GM21447 (cell line): ENCODE results near the gene OR6C75.
"Not testable (repeated sequence)": the region's sequence is repeated elsewhere in the genome, so short reads cannot be mapped to it uniquely, and the experiment has no call there.

Source experiments
- ATAC-seq: cut with Tn5 transposase; IDR thresholded peaks from one replicate; pipeline ENCODE4 v1.9.1; 2021; ENCODE audit not compliant: unreplicated experiment

OR6C75 gene

GRCh38 chr12:55362675-55363074, at the start of gene OR6C75:
TSS of gene OR6C75 (plus strand) at chr12:55362975. CDS start at chr12:55365111, 2,136 bp downstream.
- ATAC-seq, result no peak

GRCh38 chr12:55314043-55314442, 48.7 kb upstream of the OR6C75 start, which contains the start of gene OR6C1:
TSS of gene OR6C1 (plus strand) at chr12:55314343. CDS start at chr12:55320600, 6,257 bp downstream.
- ATAC-seq, result no peak

DNA sequence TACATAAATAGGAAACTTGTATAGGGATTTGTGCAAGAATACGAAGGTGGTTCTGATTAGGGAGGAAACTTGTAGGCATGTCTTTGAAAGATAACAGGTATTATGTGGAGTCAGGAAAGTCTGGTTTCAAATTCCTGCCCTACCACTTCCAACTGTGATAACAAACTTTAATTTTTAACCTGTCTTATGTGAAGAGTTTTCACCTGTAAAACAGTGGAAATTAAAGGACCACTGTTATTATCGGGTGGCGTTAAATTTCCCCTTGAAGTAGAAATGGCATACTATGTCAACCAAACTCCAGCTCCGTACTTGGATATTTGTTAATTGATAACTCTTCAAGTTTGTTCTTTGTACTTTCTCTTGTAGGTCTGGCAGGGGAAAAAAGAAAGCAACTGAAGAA, 42.6 kb upstream of the OR6C75 start:
- ATAC-seq, result no peak

DNA sequence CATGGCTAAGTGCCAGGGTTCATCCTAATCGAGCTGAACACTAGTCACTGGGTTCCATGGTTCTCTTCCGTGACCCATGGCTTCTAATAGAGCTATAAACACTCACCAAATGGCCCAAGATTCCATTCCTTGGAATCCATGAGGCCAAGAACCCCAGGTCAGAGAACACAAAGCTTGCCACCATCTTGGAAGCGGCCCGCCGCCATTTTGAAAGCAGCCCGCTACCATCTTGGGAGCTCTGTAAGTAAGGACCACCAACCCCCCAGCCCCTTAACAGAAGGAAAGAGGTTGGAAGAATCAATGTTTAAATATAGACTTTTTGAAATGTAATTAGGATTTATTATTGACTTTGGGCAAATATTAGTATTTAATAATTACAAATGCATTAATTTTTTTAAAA, 37.0 kb upstream of the OR6C75 start:
- not testable (repeated sequence) for ATAC-seq

DNA sequence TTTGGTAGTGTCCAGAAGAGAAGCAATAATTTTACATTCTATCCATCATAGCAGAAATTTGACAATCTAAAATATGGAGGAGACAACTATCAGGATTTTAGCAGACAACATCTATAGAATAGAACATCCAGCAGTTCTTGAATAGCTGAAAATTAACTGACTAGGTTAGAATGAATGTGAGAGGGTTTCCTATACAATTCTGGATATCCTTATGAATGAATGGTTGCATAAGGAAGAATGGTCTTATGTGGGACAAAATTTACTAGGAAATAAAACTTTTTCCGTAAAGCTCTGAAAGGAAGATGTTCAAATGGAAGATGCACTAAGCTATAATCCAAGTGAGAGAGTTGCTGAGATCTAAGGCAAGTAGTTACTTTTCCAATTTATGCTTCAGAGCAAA, 32.3 kb upstream of the OR6C75 start, which contains the start of gene OR6C3:
OR6C3 (plus strand) TSS at position 301 of the 400 bp plus-strand sequence. CDS start 955 bp downstream, outside the sequence.
- no peak for ATAC-seq

GRCh38 chr12:55336002-55336401, 26.8 kb upstream of the OR6C75 start:
- ATAC-seq, result no peak

DNA sequence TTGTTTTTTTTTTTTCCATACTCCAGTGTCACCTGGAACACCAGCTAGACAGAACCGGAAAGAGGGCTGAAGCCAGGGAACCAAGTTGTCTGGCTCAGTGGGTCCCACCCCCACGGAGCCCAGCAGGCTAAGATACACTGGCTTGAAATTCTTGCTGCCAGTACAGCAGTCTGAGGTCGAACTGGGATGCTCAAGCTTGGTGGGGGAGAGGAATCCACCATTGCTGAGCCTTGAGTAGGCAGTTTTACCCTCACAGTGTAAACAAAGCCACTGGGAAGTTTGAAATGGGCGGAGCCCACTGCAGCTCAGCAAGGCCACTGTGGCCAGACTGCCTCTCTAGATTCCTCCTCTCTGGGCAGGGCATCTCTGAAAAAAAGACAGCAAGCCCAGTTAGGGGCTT, 7.4 kb upstream of the OR6C75 start:
- ATAC-seq, result not testable (repeated sequence)

DNA sequence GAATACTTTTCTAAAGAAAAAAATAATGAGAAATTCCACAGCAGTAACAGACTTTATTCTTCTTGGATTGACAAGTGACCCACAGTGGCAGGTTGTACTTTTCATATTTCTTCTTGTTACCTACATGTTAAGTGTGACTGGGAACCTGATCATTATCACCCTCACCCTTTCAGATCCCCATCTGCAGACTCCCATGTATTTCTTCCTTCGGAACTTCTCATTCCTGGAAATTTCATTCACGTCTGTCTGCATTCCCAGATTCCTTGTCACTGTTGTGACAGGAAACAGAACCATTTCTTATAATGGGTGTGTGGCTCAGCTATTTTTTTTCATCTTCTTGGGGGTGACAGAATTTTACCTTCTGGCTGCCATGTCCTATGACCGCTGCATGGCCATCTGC, 2.3 kb downstream of the OR6C75 start:
- no peak for ATAC-seq

DNA sequence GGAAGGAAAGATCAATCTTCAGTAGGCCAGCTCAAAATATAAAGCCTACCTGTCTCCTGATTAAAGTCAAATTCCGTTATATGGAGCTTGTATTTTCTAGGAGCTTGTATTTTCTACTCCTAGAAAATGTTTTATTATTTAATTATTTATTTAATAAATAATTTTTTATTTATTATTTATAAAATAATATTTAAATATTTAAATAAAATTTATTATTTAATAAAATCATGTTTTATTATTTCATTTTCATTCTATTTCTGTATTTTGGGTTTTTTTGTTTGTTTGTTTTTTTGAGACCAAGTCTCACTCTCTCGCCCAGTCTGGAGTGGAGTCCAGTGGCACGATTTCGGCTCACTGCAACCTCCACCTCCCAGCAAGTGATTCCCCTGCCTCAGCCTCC, 9.7 kb downstream of the OR6C75 start:
- no peak for ATAC-seq

DNA sequence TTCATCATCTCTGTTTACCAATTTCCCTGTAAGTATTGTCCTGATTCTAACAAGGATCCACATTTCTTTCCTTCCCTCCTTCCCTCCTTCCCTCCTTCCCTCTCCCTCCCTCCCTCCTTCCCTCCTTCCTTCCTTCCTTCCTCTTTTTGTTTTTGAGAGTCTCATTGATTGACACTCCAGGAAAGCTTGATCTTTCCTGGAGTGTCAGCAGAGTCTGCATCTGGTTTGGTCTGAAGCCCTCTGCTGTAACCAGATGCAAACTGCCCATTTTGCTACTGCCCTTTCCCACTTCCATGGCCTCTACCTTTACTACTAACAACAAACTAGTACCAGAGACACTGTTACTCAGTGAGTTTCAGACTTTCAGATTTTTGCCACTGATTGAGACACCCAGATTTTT, 23.1 kb downstream of the OR6C75 start:
- ATAC-seq, result no peak

DNA sequence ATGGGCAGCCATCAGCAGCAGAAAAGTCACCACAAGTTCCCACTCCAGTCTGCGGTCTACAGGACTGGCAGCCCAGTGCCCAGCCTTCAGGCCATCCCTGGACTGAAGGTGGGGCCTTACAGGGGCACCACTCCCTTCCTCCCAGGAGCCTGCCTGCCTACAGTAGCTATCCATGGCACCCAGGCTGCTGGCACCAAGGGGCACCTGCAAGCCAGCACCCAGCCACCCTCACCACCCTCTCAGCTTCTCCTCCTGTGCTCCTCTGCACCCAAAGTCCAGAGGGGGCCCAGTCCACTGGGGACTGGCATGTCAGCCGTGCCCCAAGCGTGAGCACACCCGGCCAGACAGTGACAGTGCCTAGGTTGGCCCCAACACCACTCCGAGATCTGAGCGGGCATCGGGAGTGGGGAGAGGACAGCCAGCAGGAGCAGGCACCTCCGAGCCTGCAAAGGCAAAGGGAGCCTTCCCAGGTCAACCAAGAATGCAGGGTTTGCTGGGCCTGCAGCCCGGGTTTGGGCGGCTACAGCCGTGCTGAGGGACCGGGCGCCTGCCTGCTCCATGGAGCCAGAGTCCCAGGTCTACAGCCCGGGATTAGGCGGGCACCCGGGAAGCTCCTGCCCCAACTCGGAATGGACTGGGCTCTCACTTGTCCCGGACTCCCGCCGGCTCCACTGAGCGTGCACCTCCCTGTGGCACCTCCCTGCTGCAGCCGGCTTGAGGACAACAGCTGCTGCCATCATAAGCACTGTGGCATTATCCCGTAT, 29.4 kb downstream of the OR6C75 start:
- no peak for ATAC-seq

- ATAC-seq, result no peak
Measured at GRCh38 chr12:55396326-55396725, 33.6 kb downstream of the OR6C75 start.

GRCh38 chr12:55400229-55400628, 37.5 kb downstream of the OR6C75 start, which contains the start of gene OR6C65:
TSS of gene OR6C65 (plus strand) at chr12:55400529. CDS start at chr12:55400529, 0 bp downstream.
- ATAC-seq, result no peak

DNA sequence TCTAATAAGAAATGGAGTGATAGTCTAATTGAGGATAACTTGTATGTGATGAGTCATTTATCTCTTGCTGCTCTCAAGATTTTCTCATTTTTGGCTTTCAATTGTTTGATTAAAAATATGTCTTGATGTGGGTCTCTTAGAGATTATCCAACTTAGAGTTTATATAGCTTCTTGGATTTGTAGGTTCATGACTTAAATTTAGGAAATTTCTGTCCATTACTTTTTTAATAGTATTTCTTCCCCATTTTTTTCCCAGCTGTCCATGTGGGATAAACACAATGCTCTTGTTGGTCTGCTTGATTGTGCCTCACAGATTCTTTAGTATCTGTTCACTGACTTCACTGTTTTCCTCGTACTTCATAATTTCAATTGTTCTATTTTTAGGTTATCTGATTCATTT, 45.1 kb downstream of the OR6C75 start:
- no peak for ATAC-seq

GRCh38 chr12:55409133-55409532, 46.4 kb downstream of the OR6C75 start:
- ATAC-seq, result not testable (repeated sequence)

GRCh38 chr12:55412138-55412537, 49.4 kb downstream of the OR6C75 start:
- ATAC-seq, result not testable (repeated sequence)

- ATAC-seq, result not testable (repeated sequence)
Measured at GRCh38 chr12:55413498-55414388, 51.0 kb downstream of the OR6C75 start.

DNA sequence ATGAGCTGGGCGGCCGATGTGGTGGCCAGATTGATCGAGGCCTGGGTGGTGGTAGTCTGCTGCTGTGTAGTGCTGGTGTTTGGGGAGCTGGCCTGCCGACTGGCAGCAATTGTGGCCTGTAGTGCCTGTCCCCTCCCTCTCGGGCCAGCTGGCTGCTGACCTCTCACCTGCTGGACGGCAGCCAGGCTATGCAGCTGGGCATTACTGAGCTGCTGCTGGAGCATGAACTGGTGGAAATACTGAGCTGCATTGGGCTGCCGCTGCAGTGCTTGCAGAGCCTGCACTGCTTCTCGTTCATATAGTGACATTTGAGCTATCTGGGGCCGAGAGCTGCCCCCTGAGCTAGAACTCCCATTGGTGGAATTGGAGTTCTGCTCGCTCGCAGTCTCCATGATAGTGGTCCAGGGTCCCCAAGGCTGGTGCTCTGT, 51.6 kb downstream of the OR6C75 start:
- ATAC-seq, result not testable (repeated sequence)

GRCh38 chr12:55414889-55415288, 52.1 kb downstream of the OR6C75 start:
- ATAC-seq, result not testable (repeated sequence)

GRCh38 chr12:55416961-55417360, 54.2 kb downstream of the OR6C75 start:
- ATAC-seq, result no peak
